ENCODE data around the gene PAK6.

GRCh38 chr15:40263024-40263754, 24.3 kb downstream of the PAK6 start:
- no peak for TF ChIP-seq EZH2 (optimal IDR thresholded peaks at IDR 0.05; ENCODE audit: low read depth, low read length)
- no peak for TF ChIP-seq CTCF (IDR thresholded peaks at IDR 0.05; ENCODE audit: low read length)
- TF ChIP-seq EZH2phosphoT487 (IDR thresholded peaks at IDR 0.05; ENCODE audit: low read length), result no peak
